ENCODE results near the gene ANKS3.

GRCh38 chr16:4700997-4701743 is 32.9 kb downstream of the ANKS3 start:
- no peak for TF ChIP-seq CTCF (IDR thresholded peaks at IDR 0.05)
- TF ChIP-seq EP300 (IDR thresholded peaks at IDR 0.05) = no peak
- no peak for TF ChIP-seq POLR2AphosphoS5 (IDR thresholded peaks at IDR 0.05)
